Subcutaneous adipose tissue (tissue), 4 donors: ENCODE data around the gene LEF1. TPM values are rescaled to one million over a fixed set of nuclear protein-coding genes. Genes with fewer than 3 reads are reported as not detected.

Experiments used
- total RNA-seq, 4 donors: library from RNA; depleted of rRNA; stranded (reverse); fragments of >200 nt; gene quantifications; one replicate each; pipeline ENCODE4 v1.1.0, GENCODE V29; 2016
- TF ChIP-seq, protein P1 (sequence below): fragments of 450-650 bp; IDR thresholded peaks from one replicate; pipeline ENCODE4 v1.5.1; 2016; ENCODE audit warnings: low read depth, mild to moderate bottlenecking, control low read depth, antibody characterized with exemption, moderate library complexity

LEF1 gene
- 1 to 10 TPM in 3 of 4 donors, not detected in 1; 1.1 to 6.8 (median 5.1) TPM for total RNA-seq

DNA sequence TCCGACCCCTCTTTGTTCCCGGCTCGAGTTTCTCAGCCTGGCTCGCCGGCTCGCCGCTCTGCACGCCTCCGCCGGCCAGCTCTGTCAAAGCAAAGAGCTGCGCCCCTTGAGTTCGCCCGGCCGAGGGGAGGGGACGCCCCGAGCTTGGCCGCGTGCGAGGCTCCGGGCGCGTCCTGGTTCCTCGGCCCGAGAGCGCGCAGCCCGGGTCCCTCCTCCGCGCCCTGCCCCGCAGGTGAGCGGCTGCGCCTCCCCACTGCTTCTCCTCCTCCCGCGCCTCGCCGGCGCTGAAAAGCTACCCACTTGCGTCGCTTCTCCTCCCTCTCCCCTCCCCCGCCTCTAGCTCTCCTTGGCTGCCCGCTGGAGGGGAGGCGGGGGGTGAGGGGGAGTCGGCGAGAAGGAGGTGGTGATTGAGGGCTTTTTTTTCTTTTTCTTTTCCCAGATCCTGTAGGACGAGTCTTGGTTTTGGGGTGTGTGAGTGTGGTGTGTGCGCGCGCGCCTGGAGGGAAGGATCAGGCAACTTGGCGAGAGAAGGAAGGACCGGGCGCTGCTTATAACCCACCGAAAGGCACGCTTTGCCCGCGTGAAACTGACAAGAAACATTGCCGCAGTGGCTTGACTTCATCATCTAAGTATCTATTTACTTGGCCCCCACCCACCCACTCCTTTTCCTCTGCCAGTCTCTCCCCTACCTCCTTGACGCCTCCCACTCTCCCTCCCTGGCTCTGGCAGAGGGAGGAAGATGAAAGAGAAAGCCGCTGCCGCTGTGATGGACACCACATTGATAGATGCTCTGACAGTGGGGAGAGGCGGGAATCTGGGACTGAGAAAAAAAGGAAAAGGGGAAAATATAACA, at the start of gene LEF1:
TSS of gene LEF1 (minus strand) at position 262 of the 853 bp plus-strand sequence. CDS start 1,165 bp downstream, outside the sequence.
- TF ChIP-seq, protein P1, sequence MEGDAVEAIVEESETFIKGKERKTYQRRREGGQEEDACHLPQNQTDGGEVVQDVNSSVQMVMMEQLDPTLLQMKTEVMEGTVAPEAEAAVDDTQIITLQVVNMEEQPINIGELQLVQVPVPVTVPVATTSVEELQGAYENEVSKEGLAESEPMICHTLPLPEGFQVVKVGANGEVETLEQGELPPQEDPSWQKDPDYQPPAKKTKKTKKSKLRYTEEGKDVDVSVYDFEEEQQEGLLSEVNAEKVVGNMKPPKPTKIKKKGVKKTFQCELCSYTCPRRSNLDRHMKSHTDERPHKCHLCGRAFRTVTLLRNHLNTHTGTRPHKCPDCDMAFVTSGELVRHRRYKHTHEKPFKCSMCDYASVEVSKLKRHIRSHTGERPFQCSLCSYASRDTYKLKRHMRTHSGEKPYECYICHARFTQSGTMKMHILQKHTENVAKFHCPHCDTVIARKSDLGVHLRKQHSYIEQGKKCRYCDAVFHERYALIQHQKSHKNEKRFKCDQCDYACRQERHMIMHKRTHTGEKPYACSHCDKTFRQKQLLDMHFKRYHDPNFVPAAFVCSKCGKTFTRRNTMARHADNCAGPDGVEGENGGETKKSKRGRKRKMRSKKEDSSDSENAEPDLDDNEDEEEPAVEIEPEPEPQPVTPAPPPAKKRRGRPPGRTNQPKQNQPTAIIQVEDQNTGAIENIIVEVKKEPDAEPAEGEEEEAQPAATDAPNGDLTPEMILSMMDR, result no peak

DNA sequence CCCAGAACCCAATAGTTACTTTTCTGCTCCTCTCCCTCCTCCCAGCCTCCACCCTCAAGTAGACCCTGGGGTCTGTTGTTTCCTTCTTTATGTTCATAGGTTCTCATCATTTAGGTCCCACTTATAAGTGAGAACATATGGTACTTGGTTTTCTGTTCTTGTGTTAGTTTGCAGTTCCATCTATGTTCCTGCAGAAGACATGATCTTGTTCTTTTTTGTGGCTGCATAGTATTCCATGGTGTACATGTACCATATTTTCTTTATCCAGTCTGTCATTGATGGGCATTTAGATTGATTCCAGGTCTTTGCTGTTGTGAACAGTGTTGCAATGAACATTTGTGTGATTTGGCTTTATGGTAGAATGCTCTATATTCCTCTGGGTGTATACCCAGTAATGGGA, 47.8 kb upstream of the LEF1 start:
- TF ChIP-seq, protein P1, result no peak

DNA sequence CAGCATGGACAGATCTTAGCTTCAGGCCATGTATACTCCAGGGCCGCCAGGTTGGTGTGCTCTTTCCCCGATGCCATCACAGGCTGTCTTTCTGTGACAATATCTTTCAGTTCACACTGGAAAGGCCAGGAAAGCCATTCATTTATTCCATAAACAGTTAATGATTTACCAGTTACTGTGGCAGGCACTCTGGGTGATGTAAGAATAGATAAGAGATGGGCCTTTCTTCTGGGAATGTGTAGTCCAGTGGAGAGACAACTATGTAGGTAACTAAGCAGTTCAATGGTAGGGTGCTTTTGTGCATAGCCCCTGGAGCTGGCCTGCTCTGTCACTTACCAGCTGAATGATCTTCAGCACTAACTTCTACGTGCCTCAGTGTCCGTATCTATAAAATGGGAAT, 46.3 kb upstream of the LEF1 start:
- TF ChIP-seq, protein P1, result no peak

DNA sequence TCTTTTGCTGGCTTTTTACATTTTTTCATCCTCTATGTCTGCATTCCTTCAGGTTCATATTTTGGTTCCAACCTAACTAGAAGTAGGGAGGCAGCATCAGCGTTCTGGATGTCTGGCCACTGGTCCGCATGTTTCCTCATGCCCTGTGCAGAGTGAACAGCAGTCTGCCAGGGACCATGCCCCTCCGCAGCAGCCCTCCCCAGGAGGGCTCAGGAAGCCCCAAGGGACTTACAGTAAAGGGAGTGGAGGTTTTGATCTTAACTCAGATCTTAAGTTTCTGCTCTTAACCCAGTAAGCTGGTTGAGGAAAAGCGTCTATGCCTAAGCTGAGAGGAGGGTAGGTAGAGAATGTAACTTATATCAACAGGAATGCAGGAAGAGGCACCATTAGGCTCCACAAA, 45.0 kb upstream of the LEF1 start:
- TF ChIP-seq, protein P1, result no peak

DNA sequence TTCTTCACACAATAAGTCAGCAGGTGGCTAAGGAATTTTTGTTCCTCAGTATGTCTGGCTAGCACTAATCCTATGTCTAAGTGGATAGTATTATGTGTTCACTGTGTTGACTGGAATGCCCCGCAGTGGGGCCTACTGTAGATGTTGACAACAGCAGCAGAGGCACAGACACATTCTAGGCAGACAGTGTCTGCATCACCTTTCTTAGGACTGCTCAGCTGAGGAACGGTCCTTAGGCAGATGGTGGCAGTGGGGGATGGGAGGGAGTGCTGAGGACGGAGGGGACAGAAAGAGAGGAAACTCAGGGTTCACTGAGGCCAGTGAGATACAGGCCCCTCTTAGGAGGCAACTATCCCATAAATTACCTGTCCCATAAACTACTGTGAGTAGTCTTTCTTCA, 44.6 kb upstream of the LEF1 start:
- TF ChIP-seq, protein P1, result no peak

DNA sequence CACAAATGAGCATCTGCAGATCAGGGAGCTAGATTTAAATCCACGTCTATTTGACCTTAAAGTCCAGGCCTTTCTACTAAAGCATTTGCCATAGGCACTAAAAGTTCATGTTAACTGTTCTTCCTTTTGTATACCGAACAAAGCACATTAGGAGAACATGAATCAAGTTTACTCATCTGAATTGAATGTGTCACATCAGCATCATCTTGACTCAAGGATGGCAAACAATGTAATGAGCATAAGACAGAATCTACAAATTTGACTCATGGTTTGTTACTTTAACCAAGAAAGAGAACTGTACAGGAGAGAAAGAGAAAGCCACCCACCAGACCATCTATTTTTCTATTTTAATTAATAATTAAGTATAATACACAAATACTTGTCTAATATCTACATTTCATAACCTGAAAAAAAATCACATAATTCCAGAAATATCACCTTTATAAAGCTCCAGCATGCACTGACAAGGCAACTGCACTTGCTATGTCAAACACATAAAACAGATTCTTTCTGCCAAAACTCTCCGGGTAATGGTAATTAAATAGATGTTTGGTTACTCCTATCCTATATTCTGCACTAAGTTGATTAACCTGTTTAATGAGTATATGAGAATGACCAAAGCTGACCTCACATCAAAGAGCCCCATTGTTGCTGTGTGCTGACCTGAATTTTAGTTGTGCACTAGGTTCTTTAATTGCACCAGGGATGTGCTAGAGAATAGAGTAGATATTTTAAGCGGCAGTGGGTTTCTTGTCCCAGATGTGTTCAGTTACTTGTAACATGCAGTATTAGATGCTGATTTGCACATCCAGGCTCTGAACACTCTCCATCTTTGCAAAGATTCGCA, 42.5 kb upstream of the LEF1 start:
- TF ChIP-seq, protein P1, result no peak

DNA sequence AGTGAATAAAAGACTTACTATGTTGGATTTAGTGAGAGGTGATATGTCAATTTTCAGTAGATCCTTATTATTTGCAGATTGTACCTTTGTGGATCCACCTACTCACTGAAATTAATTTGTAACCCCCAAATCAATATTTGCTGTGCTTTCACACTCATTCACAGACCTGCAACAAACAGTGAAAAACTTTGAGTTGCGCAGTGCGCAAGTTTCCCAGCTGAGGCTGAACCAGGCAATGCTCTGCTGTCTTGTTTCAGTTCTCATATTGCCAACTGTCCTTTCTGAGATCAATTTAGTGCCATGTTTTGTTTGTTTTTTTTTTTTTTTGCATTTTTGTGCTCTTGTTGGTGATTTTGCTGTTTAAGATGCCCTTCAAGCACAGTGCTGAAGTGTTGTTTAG, 40.8 kb upstream of the LEF1 start:
- TF ChIP-seq, protein P1, result no peak
